ENCODE data around the gene MDM2. TPM values are rescaled to one million over a fixed set of nuclear protein-coding genes. Genes with fewer than 3 reads are reported as not detected.

The MDM2 gene
- total and polyA plus RNA-seq, 9 of the 15 experiments (the other 6 are each of a cell fraction or from before 2014, with no cell fraction given) = 13.6 to 100 (median 49.0) TPM

DNA sequence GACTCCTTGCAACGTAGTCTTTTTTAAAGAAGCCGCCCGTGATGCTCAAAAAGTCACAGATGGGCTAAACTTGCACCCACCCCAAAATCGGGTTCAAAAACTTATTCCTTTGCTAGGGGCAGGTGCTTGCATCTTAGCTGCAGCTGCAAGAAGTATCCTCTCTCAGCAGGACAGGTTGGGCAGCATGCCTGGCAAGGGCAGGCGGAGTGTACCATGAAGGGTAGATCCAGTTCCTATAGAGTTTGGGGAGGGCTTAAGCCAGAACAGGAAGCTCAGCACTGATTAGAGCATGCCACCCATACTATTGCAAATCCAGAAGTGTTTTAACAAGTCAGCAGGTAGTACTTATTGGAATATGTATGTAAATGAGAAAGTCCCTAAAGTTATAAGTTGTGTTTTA lies 76.3 kb downstream of the MDM2 start:
- no TSS peak for BruUV-seq (replicated peaks)
- Histone ChIP-seq H3K9me3 (replicated peaks; ENCODE audit: control insufficient read depth, insufficient read depth, low read depth, low read length) (no peaks in the 10 kb centered on the region; the same call in 1 of the 2 replicates), H3K27ac (ENCODE audit: extremely low read depth, low read depth, low read length) (no peak overlapping the region), H4K20me1 (replicated peaks; ENCODE audit: control insufficient read depth, insufficient read depth, low read length) (no peaks in the 10 kb centered on the region), H3K4me2 (ENCODE audit: insufficient read depth, low read length) (no peak overlapping the region), H3K79me2 (ENCODE audit: control insufficient read depth, insufficient read depth, low read length) (no peaks in the 10 kb centered on the region), H3K9me1 (ENCODE audit: control insufficient read depth, insufficient read depth, low read length) (no peaks in the 10 kb centered on the region), H3K4me1 (replicated peaks in 1 of 2; ENCODE audit: control insufficient read depth in 2 of 2, insufficient read depth in 2 of 2, low read length in 2 of 2) (no peaks in the 10 kb centered on the region), H3K27me3 (ENCODE audit: control insufficient read depth in 2 of 2, insufficient read depth in 2 of 2, low read length in 2 of 2) (peaks cover 5 to 17% of the 10 kb centered on the region in 2 experiments; a peak in 3 of 5 replicates), H3K4me3 (no peak overlapping the region), H3K9ac (ENCODE audit: insufficient read depth in 1 of 2, low read depth in 2 of 2, low read length in 2 of 2) (no peak overlapping the region), H2AFZ (ENCODE audit: low read depth, low read length) (no peak overlapping the region), H3K36me3 (ENCODE audit: control insufficient read depth, insufficient read depth, low read length) (no peaks in the 10 kb centered on the region)
- FAIRE-seq = no peak
- no peak for DNase-seq (ENCODE audit: extremely low read depth in 1 of 4, low spot score in 3 of 4)
- 3% methylated on average over 5 of the region's 5 CpGs for WGBS (ENCODE audit: insufficient coverage, low coverage, missing lambda C conversion rate)
- CTCF ChIA-PET (ENCODE audit: low intra/inter-chr PET ratio) = no interaction called here
- no peak for ATAC-seq
- intact Hi-C loops (cut with micrococcal nuclease) (no loop called here), in situ Hi-C loops (cut with MboI) (no loop called here)
- POLR2A ChIA-PET = no interaction called here
- TF ChIP-seq ZNF143 (CRISPR knock-in tag; IDR thresholded peaks at IDR 0.05) = no peak
- TF ChIP-seq WHSC1 (IDR thresholded peaks at IDR 0.05; ENCODE audit: low read length) = no peak
- TF ChIP-seq, protein P1, sequence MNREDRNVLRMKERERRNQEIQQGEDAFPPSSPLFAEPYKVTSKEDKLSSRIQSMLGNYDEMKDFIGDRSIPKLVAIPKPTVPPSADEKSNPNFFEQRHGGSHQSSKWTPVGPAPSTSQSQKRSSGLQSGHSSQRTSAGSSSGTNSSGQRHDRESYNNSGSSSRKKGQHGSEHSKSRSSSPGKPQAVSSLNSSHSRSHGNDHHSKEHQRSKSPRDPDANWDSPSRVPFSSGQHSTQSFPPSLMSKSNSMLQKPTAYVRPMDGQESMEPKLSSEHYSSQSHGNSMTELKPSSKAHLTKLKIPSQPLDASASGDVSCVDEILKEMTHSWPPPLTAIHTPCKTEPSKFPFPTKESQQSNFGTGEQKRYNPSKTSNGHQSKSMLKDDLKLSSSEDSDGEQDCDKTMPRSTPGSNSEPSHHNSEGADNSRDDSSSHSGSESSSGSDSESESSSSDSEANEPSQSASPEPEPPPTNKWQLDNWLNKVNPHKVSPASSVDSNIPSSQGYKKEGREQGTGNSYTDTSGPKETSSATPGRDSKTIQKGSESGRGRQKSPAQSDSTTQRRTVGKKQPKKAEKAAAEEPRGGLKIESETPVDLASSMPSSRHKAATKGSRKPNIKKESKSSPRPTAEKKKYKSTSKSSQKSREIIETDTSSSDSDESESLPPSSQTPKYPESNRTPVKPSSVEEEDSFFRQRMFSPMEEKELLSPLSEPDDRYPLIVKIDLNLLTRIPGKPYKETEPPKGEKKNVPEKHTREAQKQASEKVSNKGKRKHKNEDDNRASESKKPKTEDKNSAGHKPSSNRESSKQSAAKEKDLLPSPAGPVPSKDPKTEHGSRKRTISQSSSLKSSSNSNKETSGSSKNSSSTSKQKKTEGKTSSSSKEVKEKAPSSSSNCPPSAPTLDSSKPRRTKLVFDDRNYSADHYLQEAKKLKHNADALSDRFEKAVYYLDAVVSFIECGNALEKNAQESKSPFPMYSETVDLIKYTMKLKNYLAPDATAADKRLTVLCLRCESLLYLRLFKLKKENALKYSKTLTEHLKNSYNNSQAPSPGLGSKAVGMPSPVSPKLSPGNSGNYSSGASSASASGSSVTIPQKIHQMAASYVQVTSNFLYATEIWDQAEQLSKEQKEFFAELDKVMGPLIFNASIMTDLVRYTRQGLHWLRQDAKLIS (CRISPR knock-in tag; IDR thresholded peaks at IDR 0.05) = no peak
- no peak for TF ChIP-seq FOXK2 (conservative IDR thresholded peaks at IDR 0.05 in 1 of 2, IDR thresholded peaks at IDR 0.05 in 1 of 2; ENCODE audit: low read depth in 2 of 2)
- TF ChIP-seq MIER1 (IDR thresholded peaks at IDR 0.05; ENCODE audit: low read depth) = no peak
- TF ChIP-seq HSF4 (CRISPR knock-in tag; IDR thresholded peaks at IDR 0.05; ENCODE audit: borderline replicate concordance) = no peak
- TF ChIP-seq ZSCAN29 (IDR thresholded peaks at IDR 0.05) = no peak

Data from K562 (cell line).